Measurements from ENCODE around the gene MAGEL2.

The MAGEL2 gene

DNA sequence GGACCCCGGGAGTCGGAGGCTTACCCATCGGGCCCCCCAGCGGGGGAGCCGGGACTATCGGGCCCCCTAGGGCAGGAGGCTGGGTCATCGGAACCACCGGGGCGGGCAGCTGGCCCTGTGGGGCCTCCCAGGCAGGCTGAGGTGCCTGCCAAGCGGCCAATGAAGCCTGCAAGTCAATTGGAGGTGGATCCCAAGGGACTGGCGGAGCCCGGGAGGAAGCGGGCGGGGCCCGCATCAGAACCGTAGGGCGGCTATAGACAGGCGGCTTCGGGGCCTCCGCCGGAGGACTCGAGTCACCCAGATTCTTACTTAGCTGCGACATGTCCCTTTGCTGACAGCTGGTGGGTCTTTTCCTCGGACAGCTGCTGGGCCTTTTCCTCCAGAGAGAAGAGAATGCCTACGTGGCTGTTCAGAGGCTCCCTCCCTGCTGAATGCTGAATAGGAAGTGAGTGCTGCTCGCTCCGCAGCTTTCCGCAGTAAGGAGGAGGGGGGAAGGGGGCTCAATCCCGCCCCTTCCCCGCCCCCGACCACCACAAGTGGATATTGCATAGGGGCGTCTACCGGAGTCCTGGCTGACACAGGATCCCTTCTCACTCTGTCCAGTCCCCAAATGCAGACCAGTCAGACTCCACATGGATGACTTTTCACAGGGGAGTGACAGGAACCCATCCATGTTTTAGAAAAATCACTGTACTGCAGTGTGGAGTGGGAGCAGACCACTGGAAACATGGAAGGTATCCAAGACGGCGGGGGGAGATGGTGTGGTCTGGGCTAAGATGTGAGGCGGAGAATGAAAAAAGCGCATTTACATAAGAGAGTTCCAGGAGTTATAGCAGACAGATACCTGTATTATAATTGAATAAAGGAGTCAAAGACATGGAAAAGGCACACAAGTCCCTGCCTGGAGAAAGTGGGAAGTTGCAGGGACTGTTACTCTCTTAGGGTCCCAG is at the start of gene MAGEL2:
TSS of gene MAGEL2 (minus strand) at position 447 of the 950 bp plus-strand sequence. CDS start at position 322, 125 bp downstream.
- no peak for DNase-seq (ENCODE audit: low read depth in 2 of 2)

DNA sequence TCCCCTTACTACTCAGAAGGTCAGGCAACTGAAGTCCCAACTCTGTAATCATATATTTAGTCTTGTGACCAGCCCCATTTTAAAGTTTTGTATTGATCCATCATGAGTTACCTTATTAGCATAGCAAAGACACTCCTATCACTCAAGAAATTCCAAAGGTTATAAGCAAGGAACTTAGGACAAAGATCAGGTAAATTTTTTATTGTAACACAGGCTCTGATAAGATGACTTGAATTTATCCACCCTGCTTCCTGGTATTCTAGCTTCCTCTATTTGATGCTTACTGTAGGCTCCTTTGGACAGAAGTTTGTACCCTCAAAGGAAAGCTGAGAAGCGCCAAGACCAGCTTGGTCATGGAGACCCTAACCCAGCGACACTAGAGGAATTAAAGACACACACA is 47.6 kb upstream of the MAGEL2 start:
- DNase-seq (ENCODE audit: low read depth in 2 of 2) = no peak

DNA sequence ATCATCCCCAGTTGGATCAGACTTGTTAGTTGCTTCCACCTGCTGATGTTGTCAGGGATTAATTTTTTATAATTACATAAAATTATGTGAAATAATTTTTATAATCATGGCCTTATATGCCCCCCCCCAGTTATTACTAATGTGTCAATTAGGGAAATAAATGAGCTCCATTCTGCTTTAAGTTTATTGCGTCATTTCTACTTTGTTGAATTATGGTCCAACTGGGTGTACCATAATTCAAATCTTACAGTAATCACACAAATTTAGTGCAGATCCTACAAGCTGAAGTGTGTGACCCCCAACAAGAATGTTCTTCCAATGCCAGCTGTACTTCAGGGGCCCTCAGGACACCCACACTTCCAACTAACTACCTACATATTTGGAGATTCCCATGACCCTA is 46.9 kb upstream of the MAGEL2 start:
- no peak for DNase-seq (ENCODE audit: low read depth in 2 of 2)

DNA sequence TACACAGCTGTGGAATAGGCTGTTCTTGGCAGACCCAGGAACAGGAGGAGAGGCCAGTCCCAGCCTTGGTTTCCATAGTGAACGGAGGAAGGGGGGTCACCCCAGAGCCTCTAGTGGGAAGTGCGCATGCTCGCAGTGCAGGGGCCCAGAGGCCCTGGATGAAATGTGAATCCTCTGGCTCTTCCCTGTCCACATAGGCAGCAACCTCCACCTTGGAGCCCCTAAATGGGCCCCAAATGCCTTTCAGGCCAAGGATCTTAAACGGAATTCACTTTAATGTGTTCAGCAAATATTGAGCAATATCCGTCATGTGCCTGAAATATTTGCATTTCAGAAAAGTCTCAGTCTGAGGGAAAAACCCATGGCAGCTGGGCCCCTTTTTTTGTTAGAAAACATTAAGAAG is 42.8 kb upstream of the MAGEL2 start:
- DNase-seq (ENCODE audit: low read depth in 2 of 2) = no peak

DNA sequence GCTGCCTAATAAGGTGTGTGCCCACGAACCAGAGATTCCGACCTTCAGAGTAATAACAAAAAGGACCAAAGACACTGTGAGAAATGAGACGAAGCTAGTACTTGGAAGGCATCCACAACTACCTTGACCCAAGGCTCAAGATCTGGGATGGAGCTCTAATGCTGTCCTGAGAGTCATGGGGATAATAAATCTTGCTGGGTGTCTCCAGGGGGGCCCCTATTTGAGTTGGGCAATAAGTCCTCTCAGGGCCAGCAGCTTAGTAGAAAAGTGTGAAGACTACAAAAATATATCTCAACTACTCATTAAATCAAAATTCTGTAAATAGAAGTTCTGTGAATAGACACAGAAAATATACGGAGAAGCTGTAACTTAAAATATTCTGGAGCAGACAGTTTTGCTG is 42.3 kb upstream of the MAGEL2 start:
- DNase-seq (ENCODE audit: low read depth in 2 of 2) = no peak

DNA sequence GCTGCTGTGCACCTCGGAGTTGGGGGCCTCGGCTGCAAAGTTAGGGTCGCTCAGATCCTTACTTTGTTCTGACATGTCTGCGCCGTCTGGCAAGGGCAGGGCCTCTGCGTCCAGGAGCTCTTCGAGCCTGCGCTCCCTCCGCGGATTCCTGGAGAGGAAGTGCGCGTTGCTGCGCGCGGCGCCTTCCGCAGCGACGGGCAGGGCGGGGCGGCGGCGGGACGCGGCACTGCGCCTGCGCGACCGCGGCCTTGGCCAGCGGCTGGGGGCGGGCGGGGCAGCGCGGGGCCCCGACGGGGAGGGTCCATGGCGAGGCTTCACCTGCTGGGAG is 39.4 kb upstream of the MAGEL2 start, which contains the start of gene NDN:
TSS of gene NDN (minus strand) at position 163 of the 328 bp plus-strand sequence. CDS start at position 75, 88 bp downstream.
- no peak for DNase-seq (ENCODE audit: low read depth in 2 of 2)

DNA sequence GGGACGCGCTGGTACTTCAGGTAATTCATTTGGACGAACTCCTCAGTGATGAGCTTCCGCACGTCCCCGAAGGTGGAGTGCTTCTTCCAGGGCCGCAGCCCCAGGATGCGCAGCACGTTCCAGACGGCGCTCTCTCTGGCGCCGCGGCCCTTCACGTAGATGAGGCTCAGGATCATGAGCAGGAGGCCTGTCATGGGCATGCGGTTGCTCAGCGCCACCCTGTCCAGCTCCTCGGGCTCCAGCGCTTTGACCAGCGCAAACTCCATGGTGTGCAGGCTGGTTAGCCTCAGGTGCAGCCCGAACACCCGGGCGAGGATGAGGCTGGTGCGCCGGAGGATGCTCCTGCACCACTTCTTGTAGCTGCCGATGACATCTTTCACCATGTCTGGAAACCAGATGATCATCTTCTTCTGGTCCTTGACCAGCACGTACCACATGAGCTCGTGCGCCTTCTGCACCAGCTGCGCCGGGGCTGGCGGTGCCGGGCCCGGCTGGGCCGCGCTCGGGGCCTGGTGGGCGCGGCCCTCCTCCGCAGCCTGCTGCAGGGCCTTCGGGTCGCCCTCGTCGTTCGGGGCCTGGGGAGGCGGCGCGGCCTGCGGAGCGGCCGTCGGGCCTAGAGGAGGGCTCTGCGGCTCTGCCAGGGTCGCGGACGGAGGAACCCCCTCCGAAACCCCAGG is 38.9 kb upstream of the MAGEL2 start:
- no peak for DNase-seq (ENCODE audit: low read depth in 2 of 2)

DNA sequence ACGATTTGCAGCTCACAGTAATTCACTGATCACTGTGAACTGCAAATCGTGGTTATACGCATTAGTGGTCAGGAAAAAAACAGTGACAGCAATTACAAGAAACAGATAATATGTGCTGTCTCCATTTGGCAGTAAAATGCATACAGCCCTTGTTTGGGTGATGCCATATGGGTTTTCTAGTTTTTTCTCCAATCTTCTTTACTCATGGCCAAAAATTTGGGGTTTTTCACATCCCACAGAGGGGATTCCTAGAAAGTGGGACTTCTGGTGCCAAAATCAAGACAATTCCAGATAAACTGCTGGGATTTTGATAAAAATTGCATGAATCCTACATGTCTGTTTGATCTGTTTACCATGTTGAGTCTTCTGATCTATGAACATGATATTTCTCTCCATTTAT is 23.8 kb upstream of the MAGEL2 start:
- DNase-seq (ENCODE audit: low read depth in 2 of 2) = no peak

DNA sequence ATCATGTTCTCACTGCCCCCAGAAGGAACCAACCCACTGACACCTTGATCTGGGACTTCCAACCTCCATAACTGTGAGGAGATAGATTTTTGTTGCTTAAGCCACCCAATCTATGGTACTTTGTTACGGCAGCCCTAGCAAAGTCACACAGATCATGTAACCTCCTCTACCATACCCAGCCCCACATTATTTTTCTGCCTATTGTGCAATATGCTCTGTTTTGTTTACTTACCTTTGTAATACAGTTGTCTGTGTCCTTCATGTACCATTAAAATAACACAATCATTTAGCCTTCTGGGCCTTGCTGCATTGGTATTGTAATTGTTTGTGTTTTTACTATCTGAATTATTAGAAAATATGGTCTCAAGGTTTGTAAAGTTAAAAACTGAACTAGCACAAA is 23.3 kb upstream of the MAGEL2 start:
- no peak for DNase-seq (ENCODE audit: low read depth in 2 of 2)

DNA sequence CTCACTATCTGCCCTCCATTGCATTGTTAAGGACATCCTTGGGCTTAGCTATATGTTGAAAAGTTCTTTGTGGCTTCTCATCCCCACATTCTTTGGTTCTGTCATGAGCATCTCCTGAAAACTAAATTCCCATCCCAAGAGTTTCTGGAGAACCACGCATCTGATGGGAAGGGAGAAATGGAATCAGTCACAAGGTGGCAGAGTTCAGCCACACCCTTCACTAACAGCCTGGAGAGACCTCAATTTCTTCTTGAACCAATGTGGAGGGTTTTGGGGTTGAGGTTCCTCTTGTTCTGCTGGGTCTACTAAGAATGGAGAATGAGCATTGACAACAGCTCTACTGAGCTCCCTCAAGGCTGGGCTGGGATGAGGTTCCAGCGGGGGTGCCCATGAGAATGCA is 15.6 kb upstream of the MAGEL2 start:
- no peak for DNase-seq (ENCODE audit: low read depth in 2 of 2)

DNA sequence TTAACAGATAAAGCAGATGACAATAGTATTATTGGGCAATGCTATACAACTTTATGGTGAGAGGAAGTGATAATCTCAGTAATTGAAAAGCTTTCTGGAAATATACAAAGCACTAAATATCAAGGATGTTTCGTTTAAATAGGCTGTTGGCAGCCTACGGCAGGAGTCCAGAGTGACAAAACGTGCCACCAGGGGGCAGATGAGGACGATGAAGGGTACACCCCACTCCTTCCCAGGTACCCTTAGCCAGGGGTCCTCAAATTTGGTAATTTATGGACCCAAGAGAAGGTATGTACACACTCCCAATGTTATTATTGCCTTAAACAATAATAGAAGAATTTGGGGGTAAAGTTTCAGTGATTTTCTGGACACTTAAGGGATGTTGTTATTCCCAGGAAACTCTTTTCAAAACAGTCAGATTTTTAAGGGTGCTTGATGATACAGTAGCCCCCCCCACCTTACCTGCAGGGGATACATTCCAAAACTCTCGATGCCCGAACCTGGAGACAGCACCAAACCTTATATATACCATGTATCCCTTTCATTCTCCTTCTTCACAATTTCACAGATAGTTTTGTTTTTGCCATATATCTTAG is 1.4 kb upstream of the MAGEL2 start:
- DNase-seq (ENCODE audit: low read depth in 2 of 2) = no peak

DNA sequence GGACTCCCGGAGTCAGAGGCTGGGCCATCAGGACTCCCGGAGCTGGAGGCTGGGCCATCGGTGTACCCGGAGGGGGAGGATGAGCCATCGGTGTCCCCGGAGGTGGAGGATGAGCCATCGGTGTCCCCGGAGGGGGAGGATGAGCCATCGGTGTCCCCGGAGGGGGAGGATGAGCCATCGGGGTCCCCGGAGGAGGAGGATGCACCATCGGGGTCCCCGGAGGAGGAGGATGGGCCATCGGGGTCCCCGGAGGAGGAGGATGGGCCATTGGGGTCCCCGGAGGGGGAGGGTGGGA is 719 bp downstream of the MAGEL2 start:
- no peak for DNase-seq (ENCODE audit: low read depth in 2 of 2)

DNA sequence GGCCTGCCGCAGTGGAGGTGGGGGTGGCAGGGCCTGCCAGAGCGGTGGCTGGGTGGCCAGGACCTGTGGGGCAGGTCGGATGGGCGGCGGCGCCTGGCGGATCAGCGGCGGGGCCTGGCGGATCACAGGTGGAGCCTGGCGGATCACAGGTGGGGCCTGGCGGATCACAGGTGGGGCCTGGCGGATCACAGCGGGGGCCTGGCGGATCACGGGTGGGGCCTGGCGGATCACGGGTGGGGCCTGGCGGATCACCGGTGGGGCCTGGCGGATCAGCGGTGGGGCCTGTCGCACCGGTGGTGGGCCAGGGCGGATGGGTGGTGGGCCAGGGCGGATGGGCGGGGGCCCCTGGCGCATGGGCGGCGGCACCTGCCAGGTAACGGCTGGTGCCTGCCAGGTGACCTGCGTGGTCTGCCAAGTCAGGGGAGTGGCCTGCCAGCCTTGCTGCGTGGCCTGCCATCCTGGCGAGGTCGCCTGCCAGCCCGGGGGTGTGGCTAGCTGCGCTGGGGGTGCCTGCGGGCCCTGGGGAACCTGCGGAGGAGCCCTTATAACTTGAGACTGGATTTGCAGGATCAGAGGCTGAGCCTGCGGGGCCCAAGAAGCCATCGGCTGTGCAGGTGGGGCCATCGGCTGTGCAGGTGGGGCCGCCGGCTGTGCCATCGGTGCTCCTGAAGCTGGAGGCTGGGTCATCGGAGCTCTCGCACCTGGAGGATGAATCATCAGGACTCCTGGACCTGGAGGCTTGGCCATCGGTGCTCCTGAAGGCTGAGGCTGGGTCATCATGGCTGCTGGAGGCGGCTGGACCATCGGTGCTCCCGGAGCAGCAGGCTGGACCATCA is 1.3 kb downstream of the MAGEL2 start:
- no peak for DNase-seq (ENCODE audit: low read depth in 2 of 2)

DNA sequence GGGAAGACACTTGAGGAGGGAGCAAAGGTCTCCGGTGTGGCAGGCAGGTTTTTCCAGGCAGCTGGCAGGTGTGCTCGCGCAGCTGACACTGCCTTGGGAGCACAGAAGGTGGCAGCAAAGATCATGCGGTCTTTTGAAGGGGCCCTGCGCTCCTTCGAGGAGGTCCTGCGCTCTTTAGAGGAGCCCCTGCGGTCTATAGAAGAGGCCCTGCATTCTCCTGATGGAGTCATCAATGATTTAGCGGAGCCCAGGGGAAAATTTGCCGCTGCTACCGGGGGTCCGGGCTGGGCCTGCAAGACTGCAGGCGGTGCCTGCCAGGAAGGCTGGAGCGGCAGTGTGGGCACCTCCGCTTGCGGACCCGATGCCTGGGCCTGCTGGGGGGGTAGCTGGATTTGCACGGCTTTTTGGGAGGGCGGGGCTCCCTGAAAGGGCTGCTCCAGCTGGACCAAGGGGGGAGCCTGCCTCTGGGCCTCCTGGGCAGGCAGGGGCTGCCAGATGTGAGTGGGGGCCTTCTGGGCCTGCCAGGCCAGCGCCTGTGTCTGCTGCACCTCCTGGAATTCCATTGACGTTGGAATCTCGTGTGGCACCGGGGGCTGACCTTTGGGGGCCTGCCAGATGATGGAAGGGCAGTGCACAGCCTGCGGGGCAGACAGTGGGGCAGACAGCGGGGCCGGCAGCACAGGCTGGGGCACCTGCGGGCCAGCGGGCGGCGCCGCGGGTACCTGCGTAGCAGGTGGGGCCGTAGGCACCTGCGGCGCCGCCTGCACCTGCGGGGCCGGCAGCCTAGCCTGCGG is 2.1 kb downstream of the MAGEL2 start:
- DNase-seq (ENCODE audit: low read depth in 2 of 2) = no peak

DNA sequence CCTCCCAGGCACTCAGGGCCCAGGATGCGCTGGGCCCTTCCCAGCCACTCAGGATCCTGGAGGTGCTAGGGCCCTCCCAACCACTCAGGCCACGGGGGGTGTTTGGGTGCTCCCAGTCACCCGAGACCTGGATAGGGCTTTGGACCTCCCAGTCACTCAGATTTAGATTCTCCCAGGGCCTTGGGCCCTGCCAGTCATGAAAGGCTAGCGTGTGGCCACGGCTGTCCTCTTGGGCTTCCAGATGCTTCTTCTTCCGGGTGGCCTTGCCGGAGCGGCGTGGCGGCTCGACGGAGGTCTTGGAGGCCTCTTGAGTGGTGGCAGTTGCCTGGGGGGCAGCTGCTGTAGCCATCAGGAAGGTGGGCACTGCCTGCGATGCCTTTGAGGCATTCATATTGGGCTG is 2.8 kb downstream of the MAGEL2 start:
- DNase-seq (ENCODE audit: low read depth in 2 of 2) = no peak

DNA sequence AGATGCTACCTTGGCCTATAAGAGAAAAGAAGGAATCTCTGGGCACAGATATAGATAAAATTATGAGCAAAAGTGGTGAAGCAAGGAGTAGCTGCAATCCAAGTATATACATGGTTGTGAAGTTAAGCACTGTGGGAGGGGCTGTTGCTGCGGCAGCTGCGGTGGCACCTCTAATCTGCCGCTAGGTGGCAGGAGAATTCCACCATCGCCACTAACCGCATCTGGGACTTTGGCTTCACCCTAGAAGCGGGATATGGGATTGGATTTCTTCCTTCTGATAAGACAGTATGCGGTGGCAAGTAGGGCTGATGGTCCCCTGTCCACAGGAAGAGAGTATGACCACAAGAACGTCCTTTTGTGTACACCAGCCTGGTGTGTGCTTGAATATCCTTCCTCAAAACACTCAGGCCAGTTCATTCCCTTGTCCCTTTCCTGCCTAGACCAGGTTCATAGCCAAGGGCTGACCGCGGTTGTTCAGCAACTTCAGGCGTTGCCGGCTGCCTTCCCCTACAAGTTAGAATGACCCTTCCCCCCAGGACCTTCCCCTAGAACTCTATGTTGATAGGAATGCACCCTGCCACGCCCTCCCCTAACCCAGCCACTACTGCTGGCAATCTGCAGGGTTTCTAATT is 5.1 kb downstream of the MAGEL2 start:
- no peak for DNase-seq (ENCODE audit: low read depth in 2 of 2)

DNA sequence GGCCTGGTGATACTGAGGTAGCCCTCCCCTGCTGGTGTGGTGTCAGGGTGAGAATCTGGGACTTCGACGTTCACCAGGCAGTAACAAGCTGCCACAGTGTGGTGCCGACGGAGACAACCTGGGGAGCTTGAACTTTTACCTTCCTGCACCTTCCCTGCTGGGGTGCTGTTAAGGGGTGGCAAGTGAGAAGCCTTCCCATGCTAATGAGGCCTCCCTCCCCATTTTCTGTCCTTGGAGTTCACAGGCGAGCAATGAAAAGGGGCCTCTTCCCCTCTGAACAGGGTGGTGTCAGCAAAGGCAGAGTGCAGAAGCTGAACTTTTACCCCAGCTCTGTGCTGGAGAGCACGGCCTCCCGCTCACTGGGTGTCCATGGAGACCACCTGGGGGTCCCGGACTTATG is 13.5 kb downstream of the MAGEL2 start:
- DNase-seq (ENCODE audit: low read depth in 2 of 2) = no peak

DNA sequence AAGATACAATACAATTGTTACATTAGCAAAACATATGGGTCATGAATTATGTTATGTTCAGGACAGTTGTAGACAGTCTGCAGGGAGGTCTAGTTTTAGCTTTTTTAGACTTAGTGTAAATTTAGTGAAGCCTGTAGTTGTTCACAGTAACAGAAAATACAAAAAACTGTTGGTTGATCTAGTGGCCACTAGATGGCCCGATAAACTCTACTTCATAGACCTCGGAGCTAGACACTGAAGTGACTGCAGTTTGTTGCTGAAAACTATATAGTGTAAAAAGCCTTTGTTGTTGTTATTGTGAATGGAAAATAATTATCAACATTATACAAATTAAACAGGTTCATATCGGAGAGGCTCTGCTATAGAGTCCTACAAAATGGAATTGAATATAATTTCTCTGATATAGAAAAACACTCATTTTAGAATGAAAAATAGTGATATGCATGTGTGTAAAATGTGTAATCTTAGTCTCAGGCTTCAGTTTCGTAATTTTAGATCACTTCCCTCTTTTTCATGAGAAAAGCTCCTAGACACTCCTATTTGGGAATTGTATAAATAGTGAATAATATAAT is 18.3 kb downstream of the MAGEL2 start:
- no peak for DNase-seq (ENCODE audit: low read depth in 2 of 2)

DNA sequence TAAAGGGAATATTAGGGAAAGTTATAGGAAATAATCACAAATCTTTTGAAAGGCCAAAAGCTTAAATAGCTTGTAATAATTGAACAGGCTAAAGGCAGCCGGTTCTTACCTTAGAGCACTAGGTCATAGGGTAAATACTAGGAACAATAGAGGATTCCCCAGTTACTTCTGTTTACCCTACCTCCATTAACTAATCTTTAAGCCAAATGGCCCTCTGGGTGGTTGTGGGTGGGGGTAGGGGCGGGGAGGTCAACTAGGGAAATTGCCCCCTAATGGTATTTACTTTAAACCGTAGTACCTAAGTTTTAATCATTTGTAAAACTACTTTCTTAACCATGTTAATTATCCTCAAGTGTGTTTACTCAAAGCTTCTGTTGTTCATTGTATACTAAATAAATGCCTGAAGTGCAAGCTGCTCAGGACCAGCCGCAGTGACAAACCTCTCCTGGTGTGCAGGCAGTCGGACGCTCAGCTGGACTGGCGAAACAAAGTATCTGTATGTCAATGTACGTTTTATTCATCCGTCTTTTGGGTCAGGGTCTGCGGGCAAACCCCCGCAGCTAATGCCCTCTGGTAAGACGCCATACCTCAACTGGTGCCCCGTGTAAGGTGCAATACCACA is 18.9 kb downstream of the MAGEL2 start:
- DNase-seq (ENCODE audit: low read depth in 2 of 2) = no peak

DNA sequence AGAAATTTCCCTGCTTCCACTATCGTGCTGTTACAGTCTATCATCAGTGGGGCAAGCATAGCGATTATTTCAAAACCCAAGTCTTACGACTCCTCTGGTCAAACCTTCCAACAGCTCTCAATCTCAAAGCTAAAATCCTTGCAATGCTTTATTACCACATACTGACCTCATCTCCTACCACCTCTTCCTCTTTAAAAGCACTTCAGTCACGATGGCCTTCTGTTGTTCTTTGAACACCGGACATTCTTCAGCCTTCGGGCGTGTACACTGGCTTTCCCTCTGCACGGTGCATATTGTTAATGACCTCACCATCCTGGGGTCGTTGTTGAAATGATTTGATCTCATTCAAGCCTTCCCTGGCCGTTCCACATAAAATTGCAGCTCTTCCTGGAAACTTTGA is 31.1 kb downstream of the MAGEL2 start:
- no peak for DNase-seq (ENCODE audit: low read depth in 2 of 2)
